ENCODE data around the gene PHF20.

- TF ChIP-seq, protein P1, sequence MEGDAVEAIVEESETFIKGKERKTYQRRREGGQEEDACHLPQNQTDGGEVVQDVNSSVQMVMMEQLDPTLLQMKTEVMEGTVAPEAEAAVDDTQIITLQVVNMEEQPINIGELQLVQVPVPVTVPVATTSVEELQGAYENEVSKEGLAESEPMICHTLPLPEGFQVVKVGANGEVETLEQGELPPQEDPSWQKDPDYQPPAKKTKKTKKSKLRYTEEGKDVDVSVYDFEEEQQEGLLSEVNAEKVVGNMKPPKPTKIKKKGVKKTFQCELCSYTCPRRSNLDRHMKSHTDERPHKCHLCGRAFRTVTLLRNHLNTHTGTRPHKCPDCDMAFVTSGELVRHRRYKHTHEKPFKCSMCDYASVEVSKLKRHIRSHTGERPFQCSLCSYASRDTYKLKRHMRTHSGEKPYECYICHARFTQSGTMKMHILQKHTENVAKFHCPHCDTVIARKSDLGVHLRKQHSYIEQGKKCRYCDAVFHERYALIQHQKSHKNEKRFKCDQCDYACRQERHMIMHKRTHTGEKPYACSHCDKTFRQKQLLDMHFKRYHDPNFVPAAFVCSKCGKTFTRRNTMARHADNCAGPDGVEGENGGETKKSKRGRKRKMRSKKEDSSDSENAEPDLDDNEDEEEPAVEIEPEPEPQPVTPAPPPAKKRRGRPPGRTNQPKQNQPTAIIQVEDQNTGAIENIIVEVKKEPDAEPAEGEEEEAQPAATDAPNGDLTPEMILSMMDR (optimal IDR thresholded peaks at IDR 0.05 in 1 of 3, IDR thresholded peaks at IDR 0.05 in 1 of 3, conservative IDR thresholded peaks at IDR 0.05 in 1 of 3; ENCODE audit: extremely low read depth in 1 of 3, insufficient read depth in 2 of 3, low read length in 3 of 3), result no peak
- TF ChIP-seq EZH2 (IDR thresholded peaks at IDR 0.05; ENCODE audit: low read length), result no peak
Measured at GRCh38 chr20:35729283-35729807, 42.5 kb upstream of the PHF20 start.
